Jurkat, Clone E6-1 (cell line): ENCODE results near the gene ERAL1.
"Not testable (repeated sequence)": the region's sequence is repeated elsewhere in the genome, so short reads cannot be mapped to it uniquely, and the experiment has no call there.

ENCODE experiments used
- DNase-seq: peaks from one replicate; pipeline ENCODE4 v3.0.0-alpha.2; 2011; ENCODE audit warnings: low read depth, low spot score
- H3K4me3 ChIP-seq: 2 replicates; pipeline ENCODE4 v1.5.1; 2011; ENCODE audit warnings: mild to moderate bottlenecking, low read length, control low read depth, moderate library complexity

Gene ERAL1

GRCh38 chr17:28875848-28876550, 21.2 kb downstream of the ERAL1 start:
- no peak overlapping the region for H3K4me3 ChIP-seq
- no peak for DNase-seq

GRCh38 chr17:28877150-28877711, 22.4 kb downstream of the ERAL1 start:
- H3K4me3 ChIP-seq, DNase-seq: not testable (repeated sequence)

GRCh38 chr17:28878158-28878910, 23.5 kb downstream of the ERAL1 start:
- DNase-seq = no peak

GRCh38 chr17:28878981-28879380, 24.2 kb downstream of the ERAL1 start:
- H3K4me3 ChIP-seq = no peak overlapping the region
- DNase-seq = no peak

More at GRCh38 chr17:28878158-28878910, 23.5 kb downstream of the ERAL1 start:
- H3K4me3 ChIP-seq = no peak overlapping the region

GRCh38 chr17:28879886-28880571, 25.2 kb downstream of the ERAL1 start:
- H3K4me3 ChIP-seq = no peak overlapping the region
- DNase-seq = no peak

GRCh38 chr17:28880572-28880945, 25.7 kb downstream of the ERAL1 start:
- no peak overlapping the region for H3K4me3 ChIP-seq
- DNase-seq = no peak

GRCh38 chr17:28881533-28882056, 26.8 kb downstream of the ERAL1 start:
- no peak overlapping the region for H3K4me3 ChIP-seq
- no peak for DNase-seq

GRCh38 chr17:28882154-28882895, 27.5 kb downstream of the ERAL1 start:
- DNase-seq = no peak
- H3K4me3 ChIP-seq = no peak overlapping the region

GRCh38 chr17:28883967-28884702, 29.3 kb downstream of the ERAL1 start:
- DNase-seq = no peak
- H3K4me3 ChIP-seq = no peak overlapping the region

GRCh38 chr17:28885363-28885762, 30.5 kb downstream of the ERAL1 start:
- DNase-seq = no peak
- no peak overlapping the region for H3K4me3 ChIP-seq

GRCh38 chr17:28885951-28886350, 31.1 kb downstream of the ERAL1 start:
- DNase-seq = no peak
- H3K4me3 ChIP-seq = no peak overlapping the region

- DNase-seq = no peak
- H3K4me3 ChIP-seq = no peak overlapping the region
Measured at GRCh38 chr17:28887871-28888471, 33.2 kb downstream of the ERAL1 start.

GRCh38 chr17:28888832-28889231, 34.0 kb downstream of the ERAL1 start:
- no peak for DNase-seq
- H3K4me3 ChIP-seq = no peak overlapping the region

- H3K4me3 ChIP-seq = no peak overlapping the region
- DNase-seq = no peak
Measured at GRCh38 chr17:28889996-28890395, 35.2 kb downstream of the ERAL1 start.

GRCh38 chr17:28891201-28891600, 36.4 kb downstream of the ERAL1 start:
- H3K4me3 ChIP-seq = no peak overlapping the region
- no peak for DNase-seq

GRCh38 chr17:28892024-28892423, 37.2 kb downstream of the ERAL1 start:
- no peak for DNase-seq
- H3K4me3 ChIP-seq = no peak overlapping the region

GRCh38 chr17:28893248-28894183, 38.7 kb downstream of the ERAL1 start:
- not testable (repeated sequence) for DNase-seq, H3K4me3 ChIP-seq
